Measurements from ENCODE around the gene AQP11. TPM values are rescaled to one million over a fixed set of nuclear protein-coding genes. Genes with fewer than 3 reads are reported as not detected.

Gene AQP11, protein sequence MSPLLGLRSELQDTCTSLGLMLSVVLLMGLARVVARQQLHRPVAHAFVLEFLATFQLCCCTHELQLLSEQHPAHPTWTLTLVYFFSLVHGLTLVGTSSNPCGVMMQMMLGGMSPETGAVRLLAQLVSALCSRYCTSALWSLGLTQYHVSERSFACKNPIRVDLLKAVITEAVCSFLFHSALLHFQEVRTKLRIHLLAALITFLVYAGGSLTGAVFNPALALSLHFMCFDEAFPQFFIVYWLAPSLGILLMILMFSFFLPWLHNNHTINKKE
- 1 to 10 TPM in 2 of 4 donors, under 1 TPM in 1, not detected in 1; 0.96 to 1.5 (median 1.1) TPM for total RNA-seq

DNA sequence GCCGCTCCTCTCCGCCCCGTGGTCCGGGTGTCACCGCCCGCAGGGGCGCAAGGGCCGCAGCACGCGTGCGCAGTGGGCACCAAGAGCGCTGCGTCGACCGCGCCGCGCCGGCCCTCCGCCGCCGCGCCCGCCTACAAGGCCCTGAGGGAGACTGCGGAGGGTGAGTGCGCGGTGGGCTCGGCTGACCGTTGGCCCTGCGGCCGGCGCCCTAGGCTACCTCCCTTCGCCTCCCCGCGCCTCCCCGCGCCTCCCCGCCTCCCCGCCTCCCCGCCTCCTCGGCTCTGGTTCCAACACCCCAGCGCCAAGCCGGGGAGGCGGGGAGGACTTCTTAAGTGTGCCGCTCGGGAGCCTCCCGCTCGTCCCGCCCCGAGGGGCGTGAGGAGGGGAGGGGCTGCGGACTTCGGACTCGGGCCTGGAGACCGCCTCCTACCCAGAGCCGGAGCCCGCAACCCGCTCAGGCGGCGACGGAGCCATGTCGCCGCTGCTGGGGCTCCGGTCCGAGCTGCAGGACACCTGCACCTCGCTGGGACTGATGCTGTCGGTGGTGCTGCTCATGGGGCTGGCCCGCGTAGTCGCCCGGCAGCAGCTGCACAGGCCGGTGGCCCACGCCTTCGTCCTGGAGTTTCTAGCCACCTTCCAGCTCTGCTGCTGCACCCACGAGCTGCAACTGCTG lies at the start of gene AQP11:
TSS of gene AQP11 (plus strand) at position 433 of the 673 bp plus-strand sequence. CDS start at position 473, 40 bp downstream.
- Histone ChIP-seq H3K4me3 (peak within 1 kb of the TSS; percentile 57 to 79), H3K4me1 (peaks cover 0 to 24% (median 6%) of the 10 kb centered on the region in 3 donors), H3K27ac (peak within 1 kb of the TSS; percentile 21 to 91 (median 86)), H3K9me3 (no peaks in the 10 kb centered on the region), H3K27me3 (no peaks in the 10 kb centered on the region), H3K36me3 (no peaks in the 10 kb centered on the region)
- TF ChIP-seq EP300 (IDR thresholded peaks at IDR 0.05) (no peak), POLR2AphosphoS5 (IDR thresholded peaks at IDR 0.05) (peak; percentile 20), POLR2A (IDR thresholded peaks at IDR 0.05) (no peak)
- TF ChIP-seq, protein P1, sequence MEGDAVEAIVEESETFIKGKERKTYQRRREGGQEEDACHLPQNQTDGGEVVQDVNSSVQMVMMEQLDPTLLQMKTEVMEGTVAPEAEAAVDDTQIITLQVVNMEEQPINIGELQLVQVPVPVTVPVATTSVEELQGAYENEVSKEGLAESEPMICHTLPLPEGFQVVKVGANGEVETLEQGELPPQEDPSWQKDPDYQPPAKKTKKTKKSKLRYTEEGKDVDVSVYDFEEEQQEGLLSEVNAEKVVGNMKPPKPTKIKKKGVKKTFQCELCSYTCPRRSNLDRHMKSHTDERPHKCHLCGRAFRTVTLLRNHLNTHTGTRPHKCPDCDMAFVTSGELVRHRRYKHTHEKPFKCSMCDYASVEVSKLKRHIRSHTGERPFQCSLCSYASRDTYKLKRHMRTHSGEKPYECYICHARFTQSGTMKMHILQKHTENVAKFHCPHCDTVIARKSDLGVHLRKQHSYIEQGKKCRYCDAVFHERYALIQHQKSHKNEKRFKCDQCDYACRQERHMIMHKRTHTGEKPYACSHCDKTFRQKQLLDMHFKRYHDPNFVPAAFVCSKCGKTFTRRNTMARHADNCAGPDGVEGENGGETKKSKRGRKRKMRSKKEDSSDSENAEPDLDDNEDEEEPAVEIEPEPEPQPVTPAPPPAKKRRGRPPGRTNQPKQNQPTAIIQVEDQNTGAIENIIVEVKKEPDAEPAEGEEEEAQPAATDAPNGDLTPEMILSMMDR (IDR thresholded peaks at IDR 0.05), result peak in 1 of 4 experiments; percentile 28
- ATAC-seq, result peak; percentile 95
- no CpG with 5 or more reads among the region's 75 CpGs for whole genome bisulfite sequencing, 2 donors (ENCODE audit: low coverage in 1 of 2)

DNA sequence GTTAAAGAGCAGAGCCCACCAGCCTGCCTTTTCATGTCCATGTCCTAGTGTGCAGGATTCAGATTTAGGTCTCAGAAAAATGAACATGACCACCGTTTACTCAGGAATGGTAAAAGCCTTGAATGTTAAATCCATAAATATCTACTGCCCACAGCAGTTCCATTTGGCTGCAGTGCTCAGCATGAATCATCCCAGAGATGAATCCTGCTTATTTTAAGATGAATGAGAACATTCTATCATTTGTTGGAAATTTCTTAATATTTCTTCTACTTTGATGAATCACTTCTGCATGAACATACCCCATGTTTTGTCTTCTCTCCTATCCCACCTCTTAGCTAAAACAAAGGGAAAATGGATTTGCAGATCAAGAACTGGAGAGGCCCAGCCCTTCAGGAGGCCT lies 47.5 kb upstream of the AQP11 start:
- no peak overlapping the region for H3K4me3 ChIP-seq
- no peaks in the 10 kb centered on the region for H3K36me3 ChIP-seq
- 22 to 29% methylated on average over 1 of the region's 1 CpG for WGBS, 2 donors (ENCODE audit: low coverage in 1 of 2)
- no peak for ATAC-seq
- TF ChIP-seq EP300 (IDR thresholded peaks at IDR 0.05) (no peak), POLR2AphosphoS5 (IDR thresholded peaks at IDR 0.05) (no peak), POLR2A (IDR thresholded peaks at IDR 0.05) (no peak)
- TF ChIP-seq, protein P1 (IDR thresholded peaks at IDR 0.05), result no peak
- no peaks in the 10 kb centered on the region for H3K4me1 ChIP-seq
- H3K9me3 ChIP-seq, result no peaks in the 10 kb centered on the region
- no peak overlapping the region for H3K27ac ChIP-seq
- no peaks in the 10 kb centered on the region for H3K27me3 ChIP-seq

DNA sequence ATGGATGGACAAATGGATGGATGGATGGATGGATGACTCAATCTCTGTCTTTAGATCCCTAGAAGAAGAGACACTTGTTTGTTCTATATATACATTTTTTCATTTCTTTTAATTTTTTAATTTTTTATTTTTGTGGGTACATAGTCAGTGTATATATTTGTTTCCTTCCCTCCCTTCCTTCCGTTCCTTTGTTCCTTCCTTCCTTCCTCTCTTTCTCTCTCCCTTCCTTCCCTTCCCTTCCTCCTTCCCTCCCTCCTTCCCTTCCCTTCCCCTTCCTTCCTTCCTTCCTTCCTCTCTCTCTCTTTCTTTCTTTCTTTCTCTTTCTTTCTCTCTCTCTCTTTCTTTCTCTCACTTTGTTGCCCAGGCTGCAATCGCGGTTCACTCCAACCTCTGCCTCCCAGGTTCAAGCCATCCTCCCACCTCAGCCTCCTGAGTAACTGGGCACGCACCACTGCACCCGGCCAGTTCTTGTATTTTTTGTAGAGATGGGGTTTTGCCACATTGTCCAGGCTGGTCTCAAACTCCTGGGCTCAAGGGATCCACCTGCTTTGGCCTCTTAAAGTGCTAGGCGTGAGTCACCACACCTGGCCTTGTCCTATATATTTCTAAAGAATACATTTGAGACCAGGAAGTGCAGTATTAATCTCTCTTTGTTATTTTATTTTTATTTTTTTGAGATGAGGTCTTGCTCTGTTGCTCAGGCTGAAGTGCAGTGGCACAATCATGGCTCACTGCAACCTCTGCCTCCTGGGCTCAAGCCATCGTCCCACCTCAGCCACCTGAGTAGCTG lies 42.5 kb upstream of the AQP11 start:
- 90% methylated on average over 5 to 7 of the region's 7 CpGs for WGBS, 2 donors (ENCODE audit: low coverage in 1 of 2)
- Histone ChIP-seq H3K4me3 (no peak overlapping the region), H3K27me3 (no peaks in the 10 kb centered on the region), H3K4me1 (peaks cover 0 to 10% (median 0%) of the 10 kb centered on the region in 3 donors), H3K9me3 (no peaks in the 10 kb centered on the region), H3K27ac (no peak overlapping the region), H3K36me3 (no peaks in the 10 kb centered on the region)
- no peak for TF ChIP-seq POLR2AphosphoS5 (IDR thresholded peaks at IDR 0.05)
- no peak for TF ChIP-seq EP300 (IDR thresholded peaks at IDR 0.05)
- TF ChIP-seq, protein P1 (IDR thresholded peaks at IDR 0.05), result no peak
- no peak for TF ChIP-seq POLR2A (IDR thresholded peaks at IDR 0.05)
- ATAC-seq, result no peak

DNA sequence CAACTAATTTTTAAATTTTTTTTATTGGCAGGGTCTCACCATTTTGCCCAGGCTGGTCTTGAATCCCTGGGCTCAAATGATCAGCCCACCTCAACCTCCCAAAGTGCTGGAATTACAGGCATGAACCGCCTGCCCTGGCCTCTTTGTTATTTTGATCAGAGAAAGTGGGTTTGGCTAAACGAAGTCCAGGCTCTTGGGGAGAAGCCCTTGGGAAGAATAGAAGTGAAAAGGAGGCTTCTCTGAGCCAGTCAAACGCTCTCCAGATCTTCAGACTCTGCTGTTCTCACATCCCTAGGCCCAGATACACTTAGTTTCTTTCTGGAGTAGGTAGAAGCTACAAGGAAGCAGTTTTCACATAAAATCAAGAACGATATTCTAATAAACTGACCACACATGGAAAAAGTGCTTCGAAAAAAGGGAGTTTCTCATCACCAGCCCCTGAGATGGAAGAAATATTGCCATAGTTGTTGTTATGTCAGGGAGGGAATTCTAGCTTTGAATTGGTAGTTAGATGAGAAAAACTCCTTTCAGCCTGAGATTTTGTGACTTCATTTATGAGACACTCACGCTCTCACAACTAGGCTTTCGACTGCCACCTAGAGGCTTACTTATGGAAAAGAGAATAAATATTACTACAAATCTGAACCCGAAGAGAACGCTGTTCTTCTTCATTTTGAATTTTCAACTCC lies 41.7 kb upstream of the AQP11 start:
- Histone ChIP-seq H3K4me1 (peaks cover 0 to 10% (median 0%) of the 10 kb centered on the region in 3 donors), H3K9me3 (no peaks in the 10 kb centered on the region), H3K27me3 (no peaks in the 10 kb centered on the region), H3K4me3 (no peak overlapping the region), H3K27ac (no peak overlapping the region), H3K36me3 (no peaks in the 10 kb centered on the region)
- TF ChIP-seq, protein P1 (IDR thresholded peaks at IDR 0.05), result peak; percentile 45 to 76 (median 69)
- TF ChIP-seq POLR2AphosphoS5 (IDR thresholded peaks at IDR 0.05) (no peak), EP300 (IDR thresholded peaks at IDR 0.05) (no peak), POLR2A (IDR thresholded peaks at IDR 0.05) (no peak)
- ATAC-seq, result no peak
- WGBS, 2 donors (ENCODE audit: low coverage in 1 of 2), result 17 to 27% methylated on average over 6 to 9 of the region's 9 CpGs

Measured in gastroesophageal sphincter (tissue), 4 donors.